ENCODE results near the gene PYY. TPM values are rescaled to one million over a fixed set of nuclear protein-coding genes. Genes with fewer than 3 reads are reported as not detected.

Gene PYY
- total RNA-seq (2022) (not detected in 2 replicates), Bru-seq, nascent RNA (percentile 9 among the genes with signal in this experiment), BruChase-seq, experiment 1, labeled RNA remaining after a 6-hour chase (percentile 28 among the genes with signal in this experiment), BruChase-seq, experiment 2, labeled RNA remaining after a 2-hour chase (percentile 23 among the genes with signal in this experiment)
- long read RNA-seq: 0 reads

GRCh38 chr17:43953746-43954145 lies at the start of gene PYY:
Gene PYY, minus strand, starts transcription at chr17:43953940. Its CDS starts 457 bp downstream, at chr17:43953483.
- Mint-ChIP-seq H3K36me3 (ENCODE audit: insufficient read depth, unreplicated experiment) (no peaks in the 10 kb centered on the region), H3K9me3 (ENCODE audit: low read depth, unreplicated experiment) (no peaks in the 10 kb centered on the region), H3K27ac (ENCODE audit: unreplicated experiment) (no peak within 1 kb of the TSS), H3K4me1 (ENCODE audit: low read depth, unreplicated experiment) (peaks cover 9% of the 10 kb centered on the region), H3K4me3 (ENCODE audit: low read depth, unreplicated experiment) (peak within 1 kb of the TSS; percentile 33), H3K27me3 (ENCODE audit: unreplicated experiment) (peaks cover 80% of the 10 kb centered on the region)
- TF ChIP-seq CTCF (IDR thresholded peaks at IDR 0.05; ENCODE audit: unreplicated experiment): no peak
- BruUV-seq (replicated peaks): no TSS peak
- CTCF ChIA-PET: interaction anchor here (1.3 kb wide), 1 partner anchor 10 kb away, joined by 4 read pairs; no protein-coding TSS in a partner anchor
- intact Hi-C loops (cut with micrococcal nuclease; ENCODE audit: unreplicated experiment): no loop called here
- DNase-seq: no peak

DNA sequence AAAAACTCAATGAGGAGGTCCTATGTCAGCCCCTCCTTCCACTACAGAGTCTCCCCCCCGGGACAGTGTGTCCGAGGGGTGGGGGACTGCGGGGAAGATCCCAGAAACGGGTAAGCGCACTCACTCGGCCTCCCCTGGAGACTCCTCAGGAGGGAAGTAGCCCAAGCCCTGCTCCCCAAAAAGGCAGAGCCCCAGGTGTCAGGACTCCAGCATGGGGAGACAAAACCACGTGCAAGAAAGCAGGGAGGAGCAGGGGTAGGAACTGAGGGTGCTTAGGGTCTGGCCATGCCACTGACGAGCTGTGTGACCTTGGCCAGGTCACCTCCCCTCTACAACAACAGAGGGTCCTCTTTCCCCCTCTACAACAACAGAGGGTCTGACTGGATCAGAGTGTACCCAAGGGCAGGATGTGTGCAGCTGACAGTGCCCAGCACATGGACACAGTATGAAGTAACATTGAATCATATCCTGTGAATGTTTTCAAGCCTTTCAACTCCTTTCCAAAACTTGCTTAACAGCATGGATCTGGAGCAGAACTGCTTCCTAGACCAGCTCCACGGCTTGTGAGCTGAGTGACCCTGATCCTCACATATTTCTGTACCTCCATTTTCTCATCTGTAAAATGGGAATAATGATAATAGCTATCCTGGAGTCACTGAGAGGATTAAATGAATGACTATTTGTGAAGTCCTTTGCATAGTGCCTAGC lies 48.6 kb upstream of the PYY start:
- peak overlapping the region; percentile 10 for H3K27ac Mint-ChIP-seq (ENCODE audit: unreplicated experiment)
- TF ChIP-seq CTCF (IDR thresholded peaks at IDR 0.05; ENCODE audit: unreplicated experiment): no peak
- no peaks in the 10 kb centered on the region for H3K9me3 Mint-ChIP-seq (ENCODE audit: low read depth, unreplicated experiment)
- no peak for DNase-seq
- peaks cover 18% of the 10 kb centered on the region for H3K4me1 Mint-ChIP-seq (ENCODE audit: low read depth, unreplicated experiment)
- no peak overlapping the region for H3K4me3 Mint-ChIP-seq (ENCODE audit: low read depth, unreplicated experiment)
- intact Hi-C loops (cut with micrococcal nuclease; ENCODE audit: unreplicated experiment): no loop called here
- H3K36me3 Mint-ChIP-seq (ENCODE audit: insufficient read depth, unreplicated experiment): peaks cover 16% of the 10 kb centered on the region
- CTCF ChIA-PET: interaction anchor here (0.7 kb wide), 1 partner anchor 92 kb away, joined by 3 read pairs; no protein-coding TSS in a partner anchor
- peaks cover 48% of the 10 kb centered on the region for H3K27me3 Mint-ChIP-seq (ENCODE audit: unreplicated experiment)
- no TSS peak for BruUV-seq (replicated peaks)

DNA sequence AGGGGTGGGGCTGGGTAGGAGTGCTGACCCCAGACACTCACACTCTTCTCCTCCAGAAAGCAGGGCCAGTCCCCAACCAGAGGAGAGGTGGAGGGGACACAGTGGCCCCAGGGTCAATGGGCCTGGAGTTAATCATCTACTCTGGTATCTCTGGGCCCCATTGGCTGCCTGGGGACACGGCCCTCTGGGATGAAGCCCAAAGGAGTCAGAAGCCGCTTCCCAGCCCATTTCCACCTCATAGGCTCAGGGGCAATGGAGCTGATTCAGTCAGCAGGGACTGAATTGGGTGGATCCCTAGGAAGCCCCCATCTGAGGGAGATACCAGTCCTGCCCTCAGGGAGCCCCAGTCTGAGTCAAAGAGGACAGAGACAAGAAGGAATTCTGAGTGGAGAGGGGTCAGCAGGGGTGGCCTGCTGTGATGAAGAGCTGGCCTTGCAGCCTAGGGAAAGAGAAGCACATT lies 47.8 kb upstream of the PYY start:
- intact Hi-C loops (cut with micrococcal nuclease; ENCODE audit: unreplicated experiment): no loop called here
- CTCF ChIA-PET: interaction anchor here (0.8 kb wide), 1 partner anchor 57 kb away, joined by 4 read pairs; no protein-coding TSS in a partner anchor
- Mint-ChIP-seq H3K4me1 (ENCODE audit: low read depth, unreplicated experiment) (peaks cover 18% of the 10 kb centered on the region), H3K36me3 (ENCODE audit: insufficient read depth, unreplicated experiment) (peaks cover 8% of the 10 kb centered on the region), H3K27ac (ENCODE audit: unreplicated experiment) (peak overlapping the region; percentile 10), H3K9me3 (ENCODE audit: low read depth, unreplicated experiment) (no peaks in the 10 kb centered on the region), H3K4me3 (ENCODE audit: low read depth, unreplicated experiment) (no peak overlapping the region), H3K27me3 (ENCODE audit: unreplicated experiment) (peaks cover 45% of the 10 kb centered on the region)
- TF ChIP-seq CTCF (IDR thresholded peaks at IDR 0.05; ENCODE audit: unreplicated experiment): no peak
- no TSS peak for BruUV-seq (replicated peaks)
- no peak for DNase-seq

DNA sequence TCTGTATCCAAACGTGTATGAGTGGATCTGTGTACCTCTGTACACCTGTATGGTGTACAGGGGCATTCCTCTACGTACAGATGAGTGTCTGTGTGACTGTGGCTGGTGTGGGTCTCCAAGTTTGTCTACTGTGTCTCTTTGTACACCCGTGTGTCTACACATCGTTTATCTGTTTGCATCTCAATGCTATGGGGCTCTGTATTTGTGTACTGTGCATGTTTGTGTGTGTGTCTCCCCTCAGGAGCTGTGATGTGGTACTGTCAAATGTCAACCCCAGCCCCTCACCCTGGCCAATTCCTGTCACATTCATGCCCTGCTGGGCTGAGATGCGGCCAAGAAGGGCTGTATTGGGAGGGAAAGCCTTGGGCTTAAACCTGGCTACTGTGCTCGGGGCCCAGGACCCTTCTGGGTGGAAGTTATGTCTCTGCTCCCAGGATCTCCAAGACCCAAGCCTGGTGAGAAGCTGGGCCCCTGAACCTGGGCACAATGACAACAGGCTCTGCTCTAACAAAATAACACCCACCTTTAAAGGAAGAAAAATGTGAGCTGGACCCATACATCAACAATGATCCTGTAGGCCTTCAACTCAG lies 47.2 kb upstream of the PYY start:
- intact Hi-C loops (cut with micrococcal nuclease; ENCODE audit: unreplicated experiment): no loop called here
- no peak for DNase-seq
- H3K27me3 Mint-ChIP-seq (ENCODE audit: unreplicated experiment): peaks cover 39% of the 10 kb centered on the region
- peaks cover 2% of the 10 kb centered on the region for H3K36me3 Mint-ChIP-seq (ENCODE audit: insufficient read depth, unreplicated experiment)
- BruUV-seq (replicated peaks): no TSS peak
- H3K4me1 Mint-ChIP-seq (ENCODE audit: low read depth, unreplicated experiment): peaks cover 12% of the 10 kb centered on the region
- TF ChIP-seq CTCF (IDR thresholded peaks at IDR 0.05; ENCODE audit: unreplicated experiment): no peak
- no peak overlapping the region for H3K4me3 Mint-ChIP-seq (ENCODE audit: low read depth, unreplicated experiment)
- no peaks in the 10 kb centered on the region for H3K9me3 Mint-ChIP-seq (ENCODE audit: low read depth, unreplicated experiment)
- CTCF ChIA-PET: interaction anchor here (0.8 kb wide), 1 partner anchor 57 kb away, joined by 4 read pairs; no protein-coding TSS in a partner anchor
- H3K27ac Mint-ChIP-seq (ENCODE audit: unreplicated experiment): no peak overlapping the region
